PC-3 (cell line): ENCODE results near the gene DMD. TPM values are rescaled to one million over a fixed set of nuclear protein-coding genes. Genes with fewer than 3 reads are reported as not detected.

ENCODE experiments used
- ATAC-seq: fragments of 200-7000 bp; cut with Tn5 transposase; 2 replicates; pipeline ENCODE4 v1.9.1; 2020; ENCODE audit warnings: mild to moderate bottlenecking, moderate library complexity
- BruUV-seq: library from RNA; stranded (reverse); fragments of 400-500 nt; replicated peaks from 2 replicates; lab custom pipeline; 2021; lab: Mats Ljungman, UMichigan
- CTCF ChIA-PET: fragments of 300-600 bp; sonication (Branson Sonifier 250); formaldehyde crosslinking; loops from one replicate; lab custom pipeline; 2022; ENCODE audit warnings: antibody characterized with exemption; lab: Charles Lee
- POLR2A ChIA-PET: fragments of 300-600 bp; sonication (Branson Sonifier 250); formaldehyde crosslinking; loops from one replicate; lab custom pipeline; 2022; ENCODE audit warnings: antibody characterized with exemption; ENCODE audit not compliant: unreplicated experiment; lab: Charles Lee
- DNase-seq: peaks from one replicate; pipeline ENCODE4 v3.0.0-alpha.2; 2015
- H2AFZ ChIP-seq: fragments of 300-600 bp; sonication (generic); 2 replicates; pipeline ENCODE4 v1.6.0; 2016; ENCODE audit warnings: antibody characterized with exemption, low read length
- H3F3A ChIP-seq: fragments of 300-600 bp; sonication (generic); one replicate; pipeline ENCODE4 v1.6.0; 2017; ENCODE audit warnings: antibody characterized with exemption, low read length, control low read depth, mild to moderate bottlenecking; ENCODE audit not compliant: unreplicated experiment
- H3K27ac ChIP-seq: fragments of 300-600 bp; sonication (generic); 2 replicates; pipeline ENCODE4 v1.5.1; 2016; ENCODE audit warnings: mild to moderate bottlenecking, low read length
- H3K27me3 ChIP-seq: fragments of 300-600 bp; sonication (generic); 2 replicates; pipeline ENCODE4 v1.6.1; 2016; ENCODE audit warnings: low read length, mixed read lengths
- H3K36me3 ChIP-seq: fragments of 300-600 bp; sonication (generic); 2 replicates; pipeline ENCODE4 v1.6.1; 2016; ENCODE audit warnings: low read depth, mixed run types, low read length, mixed read lengths
- H3K4me1 ChIP-seq: fragments of 300-600 bp; sonication (generic); 2 replicates; pipeline ENCODE4 v1.5.1; 2016; ENCODE audit warnings: low read length; ENCODE audit not compliant: insufficient read depth
- H3K4me2 ChIP-seq: fragments of 300-600 bp; sonication (generic); 2 replicates; pipeline ENCODE4 v1.6.0; 2016; ENCODE audit warnings: low read length
- H3K4me3 ChIP-seq: fragments of 300-600 bp; sonication (generic); 2 replicates; pipeline ENCODE4 v1.5.1; 2016; ENCODE audit warnings: mild to moderate bottlenecking, low read length, mixed read lengths
- H3K79me2 ChIP-seq: fragments of 300-600 bp; sonication (generic); 2 replicates; pipeline ENCODE4 v1.6.1; 2017; ENCODE audit warnings: low read length, mixed read lengths
- H3K9ac ChIP-seq: fragments of 300-600 bp; sonication (generic); 2 replicates; pipeline ENCODE4 v1.6.0; 2016; ENCODE audit warnings: mild to moderate bottlenecking, low read length
- H3K9me2 ChIP-seq: fragments of 300-600 bp; sonication (generic); replicated peaks from 2 replicates; pipeline ENCODE4 v1.6.1; 2016; ENCODE audit warnings: mixed run types, low read length, mixed read lengths
- H3K9me3 ChIP-seq: fragments of 300-600 bp; sonication (generic); 2 replicates; pipeline ENCODE4 v1.6.1; 2016; ENCODE audit warnings: low read length, mixed read lengths
- H4K20me1 ChIP-seq: fragments of 300-600 bp; sonication (generic); 2 replicates; pipeline ENCODE4 v1.6.1; 2016; ENCODE audit warnings: low read length, mixed read lengths
- EZH2 ChIP-seq: fragments of 300-600 bp; sonication (generic); IDR thresholded peaks from one replicate; pipeline ENCODE4 v1.6.1; 2017; ENCODE audit warnings: antibody characterized with exemption, mild to moderate bottlenecking, low read length; ENCODE audit not compliant: unreplicated experiment
- EZH2phosphoT487 ChIP-seq: fragments of 300-600 bp; sonication (generic); IDR thresholded peaks from 2 replicates; pipeline ENCODE4 v1.6.1; 2018; ENCODE audit warnings: mild to moderate bottlenecking, antibody characterized with exemption, low read length, borderline replicate concordance
- intact Hi-C: fragments of 100-400 bp; cut with micrococcal nuclease; formaldehyde crosslinking; loops from 2 replicates; pipeline ENCODE4 v1.9.0; 2023
- total RNA-seq: library from RNA; depleted of rRNA; stranded (reverse); fragments of >200 nt; gene quantifications from 2 replicates; pipeline ENCODE4 v1.2.3, GENCODE V29; 2014
- TF ChIP-seq, protein P1 (sequence below): fragments of 300-600 bp; sonication (generic); conservative IDR thresholded peaks from 2 replicates; pipeline ENCODE4 v1.5.1; 2017; ENCODE audit warnings: antibody characterized with exemption, low read depth, mild to moderate bottlenecking, low read length

The DMD gene
- total RNA-seq, 1 experiment from 2014 or later, result not detected

DNA sequence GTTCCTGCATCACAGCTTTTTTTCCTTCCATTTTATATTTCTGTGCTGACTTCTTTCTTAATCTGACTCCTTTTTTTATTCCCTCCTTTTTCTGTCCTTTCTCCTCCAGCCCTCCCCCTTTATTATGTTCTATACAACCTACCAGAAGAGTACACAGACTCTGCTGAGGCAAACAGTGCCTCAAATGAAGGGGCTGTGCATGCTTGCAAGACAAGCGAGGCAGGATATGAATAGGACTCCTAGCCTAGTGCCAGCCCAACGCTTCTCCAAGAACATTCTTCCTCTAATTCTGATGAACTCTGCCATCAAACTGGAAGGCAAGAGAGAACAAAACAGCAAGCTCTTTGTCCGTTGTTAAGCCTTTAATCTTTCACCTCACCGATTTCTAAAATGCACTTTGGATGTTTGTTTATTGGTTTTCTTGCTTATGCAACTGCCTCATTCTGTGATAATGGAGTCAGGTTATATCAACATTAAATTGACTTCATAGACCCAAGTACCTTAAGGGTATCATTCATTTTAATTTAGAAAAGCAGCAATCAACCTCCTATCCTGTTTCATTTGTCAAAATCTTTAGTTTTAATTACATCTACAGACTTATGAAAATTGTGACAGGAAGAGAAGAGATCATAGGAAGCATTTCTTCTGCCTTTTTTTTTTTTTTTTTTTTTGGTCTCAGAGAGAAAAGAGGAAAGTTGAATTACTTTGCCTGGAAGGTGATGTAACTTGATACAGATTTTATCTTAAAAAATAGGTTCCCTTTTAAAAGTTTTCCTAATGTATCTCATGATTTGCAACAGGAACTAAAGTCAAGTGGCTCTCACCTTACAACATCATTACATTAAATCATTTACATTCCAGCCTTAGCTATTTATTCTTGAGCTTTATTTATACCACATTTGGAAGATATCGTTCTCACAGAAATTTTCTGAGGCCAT, 1854.8 kb downstream of the DMD start:
- Histone ChIP-seq H3K27me3 (peaks cover 8% of the 10 kb centered on the region; the same call in 1 of the 2 replicates), H3K4me1 (no peaks in the 10 kb centered on the region), H3K4me3 (no peak overlapping the region), H3K4me2 (no peak overlapping the region), H3K9me3 (no peaks in the 10 kb centered on the region), H3K9me2 (no peaks in the 10 kb centered on the region), H4K20me1 (no peaks in the 10 kb centered on the region), H3K9ac (no peak overlapping the region), H3K27ac (no peak overlapping the region), H3K79me2 (no peaks in the 10 kb centered on the region), H3K36me3 (no peaks in the 10 kb centered on the region), H2AFZ (no peak overlapping the region), H3F3A (no peaks in the 10 kb centered on the region)
- TF ChIP-seq EZH2phosphoT487 (no peak), EZH2 (no peak)
- TF ChIP-seq, protein P1, sequence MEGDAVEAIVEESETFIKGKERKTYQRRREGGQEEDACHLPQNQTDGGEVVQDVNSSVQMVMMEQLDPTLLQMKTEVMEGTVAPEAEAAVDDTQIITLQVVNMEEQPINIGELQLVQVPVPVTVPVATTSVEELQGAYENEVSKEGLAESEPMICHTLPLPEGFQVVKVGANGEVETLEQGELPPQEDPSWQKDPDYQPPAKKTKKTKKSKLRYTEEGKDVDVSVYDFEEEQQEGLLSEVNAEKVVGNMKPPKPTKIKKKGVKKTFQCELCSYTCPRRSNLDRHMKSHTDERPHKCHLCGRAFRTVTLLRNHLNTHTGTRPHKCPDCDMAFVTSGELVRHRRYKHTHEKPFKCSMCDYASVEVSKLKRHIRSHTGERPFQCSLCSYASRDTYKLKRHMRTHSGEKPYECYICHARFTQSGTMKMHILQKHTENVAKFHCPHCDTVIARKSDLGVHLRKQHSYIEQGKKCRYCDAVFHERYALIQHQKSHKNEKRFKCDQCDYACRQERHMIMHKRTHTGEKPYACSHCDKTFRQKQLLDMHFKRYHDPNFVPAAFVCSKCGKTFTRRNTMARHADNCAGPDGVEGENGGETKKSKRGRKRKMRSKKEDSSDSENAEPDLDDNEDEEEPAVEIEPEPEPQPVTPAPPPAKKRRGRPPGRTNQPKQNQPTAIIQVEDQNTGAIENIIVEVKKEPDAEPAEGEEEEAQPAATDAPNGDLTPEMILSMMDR, result no peak
- DNase-seq (no peak), ATAC-seq (no peak)
- no TSS peak for BruUV-seq
- intact Hi-C loops, result no loop called here
- ChIA-PET CTCF (no interaction called here), POLR2A (no interaction called here)

DNA sequence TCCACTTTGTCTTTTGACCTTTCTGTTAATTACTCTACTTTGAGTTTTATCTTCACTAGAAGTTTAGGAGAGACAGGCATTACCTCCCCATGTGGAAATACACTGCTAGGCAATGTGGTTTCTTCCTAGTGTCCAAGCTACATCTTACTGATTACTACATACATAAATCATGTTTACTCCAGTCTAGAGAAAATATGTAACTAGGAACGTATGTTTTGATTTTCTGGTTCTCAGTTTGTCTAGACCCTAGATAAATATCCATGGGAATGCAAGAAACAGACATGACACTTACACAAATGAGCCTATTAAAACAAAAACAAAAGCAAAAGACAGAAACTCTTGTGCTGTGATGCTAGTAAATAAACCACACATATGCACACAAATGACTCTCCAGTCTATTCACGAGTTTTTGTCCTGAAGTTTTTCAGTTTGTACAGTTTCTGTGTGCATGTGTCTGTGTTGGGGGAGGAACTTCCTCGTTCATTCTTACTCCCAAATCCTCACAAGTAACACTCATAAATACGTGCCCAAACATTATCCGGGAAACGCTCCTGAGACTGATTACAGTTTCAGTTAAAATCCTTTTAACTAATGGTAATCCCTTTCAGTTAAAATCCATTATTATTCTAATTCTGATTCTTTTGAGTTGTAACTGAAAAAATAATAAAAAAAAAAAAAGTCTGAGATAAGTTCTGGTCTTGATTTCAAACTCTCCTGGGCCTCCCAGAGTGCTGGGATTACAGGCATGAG, 1856.0 kb downstream of the DMD start:
- intact Hi-C loops, result no loop called here
- Histone ChIP-seq H3K4me1 (no peaks in the 10 kb centered on the region), H3K4me2 (no peak overlapping the region), H3K79me2 (no peaks in the 10 kb centered on the region), H3K36me3 (no peaks in the 10 kb centered on the region), H3K9ac (no peak overlapping the region), H3F3A (no peaks in the 10 kb centered on the region), H4K20me1 (no peaks in the 10 kb centered on the region), H3K4me3 (no peak overlapping the region), H3K9me2 (no peaks in the 10 kb centered on the region), H3K9me3 (no peaks in the 10 kb centered on the region), H3K27ac (no peak overlapping the region), H3K27me3 (peaks cover 8% of the 10 kb centered on the region; the same call in 1 of the 2 replicates), H2AFZ (no peak overlapping the region)
- ChIA-PET POLR2A (no interaction called here), CTCF (no interaction called here)
- DNase-seq (no peak), ATAC-seq (no peak)
- no peak for TF ChIP-seq EZH2phosphoT487
- no peak for TF ChIP-seq EZH2
- TF ChIP-seq, protein P1, result no peak
- no TSS peak for BruUV-seq
